ENCODE measurements around the gene CALR. TPM values are rescaled to one million over a fixed set of nuclear protein-coding genes. Genes with fewer than 3 reads are reported as not detected.

CALR gene
- total and polyA plus RNA-seq, 7 donors: 124 to 273 (median 170) TPM

- DNase-seq: no peak
Measured at GRCh38 chr19:12984143-12984627, 45.8 kb downstream of the CALR start.

GRCh38 chr19:12984683-12985048 is 46.3 kb downstream of the CALR start:
- no peaks in the 10 kb centered on the region for H3K36me3 ChIP-seq (ENCODE audit: insufficient read depth in 1 of 2, low read depth in 1 of 2)
- intact Hi-C loops (cut with DNase I): loop anchor here (1.0 to 2.0 kb wide), 4 partner anchors 24 to 78 kb away; no protein-coding TSS in a partner anchor
- TF ChIP-seq CTCF (IDR thresholded peaks at IDR 0.05): no peak
- H3K9me3 ChIP-seq: no peaks in the 10 kb centered on the region
- WGBS, 3 donors: 17 to 23% (median 21%) methylated on average over 8 to 10 of the region's 10 CpGs
- peak overlapping the region; percentile 83 for H3K27ac ChIP-seq
- ATAC-seq (peak in 3 of 4 donors; percentile 13 to 44 (median 14)), DNase-seq (peak in 1 of 2 donors; percentile 31)
- peak overlapping the region; percentile 18 for H3K4me3 ChIP-seq
- peaks cover 16% of the 10 kb centered on the region for H3K4me1 ChIP-seq
- no peaks in the 10 kb centered on the region for H3K27me3 ChIP-seq (ENCODE audit: insufficient read depth in 3 of 3, low read length in 2 of 3)

More at GRCh38 chr19:12984143-12984627, 45.8 kb downstream of the CALR start:
- peak overlapping the region; percentile 83 for H3K27ac ChIP-seq
- ATAC-seq: peak in 1 of 4 donors; percentile 9
- intact Hi-C loops (cut with DNase I): loop anchor here (1.0 to 2.0 kb wide), 4 partner anchors 24 to 79 kb away; no protein-coding TSS in a partner anchor
- H3K9me3 ChIP-seq: no peaks in the 10 kb centered on the region
- 75 to 86% (median 80%) methylated on average over 3 of the region's 3 CpGs for WGBS, 3 donors
- peaks cover 16% of the 10 kb centered on the region for H3K4me1 ChIP-seq
- no peak for TF ChIP-seq CTCF (IDR thresholded peaks at IDR 0.05)
- H3K4me3 ChIP-seq: no peak overlapping the region
- no peaks in the 10 kb centered on the region for H3K27me3 ChIP-seq (ENCODE audit: insufficient read depth in 3 of 3, low read length in 2 of 3)
- H3K36me3 ChIP-seq (ENCODE audit: insufficient read depth in 1 of 2, low read depth in 1 of 2): no peaks in the 10 kb centered on the region

- no peaks in the 10 kb centered on the region for H3K9me3 ChIP-seq
- DNase-seq (peak; percentile 84 to 92), ATAC-seq (peak; percentile 90 to 95 (median 91))
- 15 to 20% (median 20%) methylated on average over 16 of the region's 16 CpGs for WGBS, 3 donors
- no peaks in the 10 kb centered on the region for H3K27me3 ChIP-seq (ENCODE audit: insufficient read depth in 3 of 3, low read length in 2 of 3)
- peak overlapping the region; percentile 83 for H3K27ac ChIP-seq
- H3K4me1 ChIP-seq: peaks cover 16% of the 10 kb centered on the region
- intact Hi-C loops (cut with DNase I): loop anchor here (2.0 kb wide), 3 partner anchors 48 to 78 kb away; no protein-coding TSS in a partner anchor
- peak overlapping the region; percentile 18 for H3K4me3 ChIP-seq
- no peaks in the 10 kb centered on the region for H3K36me3 ChIP-seq (ENCODE audit: insufficient read depth in 1 of 2, low read depth in 1 of 2)
- no peak for TF ChIP-seq CTCF (IDR thresholded peaks at IDR 0.05)
Measured at GRCh38 chr19:12985049-12985776, 46.8 kb downstream of the CALR start.

- H3K36me3 ChIP-seq (ENCODE audit: insufficient read depth in 1 of 2, low read depth in 1 of 2): no peaks in the 10 kb centered on the region
- no peak overlapping the region for H3K4me3 ChIP-seq
- DNase-seq: no peak
- no peak for TF ChIP-seq CTCF (IDR thresholded peaks at IDR 0.05)
- peaks cover 16% of the 10 kb centered on the region for H3K4me1 ChIP-seq
- no peak overlapping the region for H3K27ac ChIP-seq
- no peaks in the 10 kb centered on the region for H3K27me3 ChIP-seq (ENCODE audit: insufficient read depth in 3 of 3, low read length in 2 of 3)
- intact Hi-C loops (cut with DNase I): no loop called here
- H3K9me3 ChIP-seq: no peaks in the 10 kb centered on the region
- ATAC-seq: no peak
- 93 to 97% (median 94%) methylated on average over 12 of the region's 12 CpGs for WGBS, 3 donors
Measured at GRCh38 chr19:12986726-12987125, 48.3 kb downstream of the CALR start.
